Vagina (tissue), 2 donors: Measurements from ENCODE around the gene RABGGTA. TPM values are rescaled to one million over a fixed set of nuclear protein-coding genes. Genes with fewer than 3 reads are reported as not detected.

Source experiments
- DNase-seq, 2 donors: peaks; one replicate each; pipeline ENCODE4 v3.0.0-alpha.2; 2017; ENCODE audit errors: extremely low spot score in 2 of 2
- H3K27ac ChIP-seq: fragments of 200-600 bp; sonication (generic); one replicate; pipeline ENCODE4 v1.5.1; 2019
- H3K27me3 ChIP-seq: fragments of 200-600 bp; sonication (generic); one replicate; pipeline ENCODE4 v1.5.1; 2019
- H3K36me3 ChIP-seq, 2 donors: fragments of 200-600 bp; sonication (generic); one replicate each; pipeline ENCODE4 v1.5.1; 2017 to 2019
- H3K4me1 ChIP-seq: fragments of 200-600 bp; sonication (generic); one replicate; pipeline ENCODE4 v1.5.1; 2019
- H3K4me3 ChIP-seq, 2 donors: fragments of 200-600 bp; sonication (generic); 1 replicate in 1 of 2; 2 replicates in 1 of 2; pipeline ENCODE4 v1.5.1; 2016 to 2019
- H3K9me3 ChIP-seq: fragments of 200-600 bp; sonication (generic); one replicate; pipeline ENCODE4 v1.5.1; 2019
- POLR2A ChIP-seq, 2 donors: fragments of 450-650 bp; IDR thresholded peaks; one replicate each; pipeline ENCODE4 v1.6.1; 2017; ENCODE audit warnings: antibody characterized with exemption in 2 of 2, mild to moderate bottlenecking in 2 of 2, moderate library complexity in 2 of 2
- POLR2AphosphoS5 ChIP-seq, 2 donors: sonication (generic); formaldehyde crosslinking; IDR thresholded peaks; one replicate each; pipeline ENCODE4 v1.9.0; 2017; ENCODE audit warnings: antibody characterized with exemption in 2 of 2, mild to moderate bottlenecking in 2 of 2, low read depth in 1 of 2; ENCODE audit not compliant: insufficient read depth in 1 of 2
- intact Hi-C: fragments of 100-400 bp; cut with DNase I; formaldehyde crosslinking; loops from one replicate; pipeline ENCODE4 v1.15.1; 2023
- total RNA-seq: library from RNA; depleted of rRNA; stranded (reverse); fragments of >200 nt; gene quantifications from one replicate; pipeline ENCODE4 v1.2.3, GENCODE V29; 2016
- TF ChIP-seq, protein P1 (sequence below), 3 experiments: fragments of 450-650 bp in 2 of 3; fragments of 200-600 bp in 1 of 3; sonication (generic) in 1 of 3; IDR thresholded peaks; one replicate each; pipeline ENCODE4 v1.5.1; 2017 to 2019; ENCODE audit warnings: antibody characterized with exemption in 3 of 3, mild to moderate bottlenecking in 2 of 3, moderate library complexity in 2 of 3

Gene RABGGTA
- total RNA-seq, 1 donor from 2014 or later: 43.5 TPM

DNA sequence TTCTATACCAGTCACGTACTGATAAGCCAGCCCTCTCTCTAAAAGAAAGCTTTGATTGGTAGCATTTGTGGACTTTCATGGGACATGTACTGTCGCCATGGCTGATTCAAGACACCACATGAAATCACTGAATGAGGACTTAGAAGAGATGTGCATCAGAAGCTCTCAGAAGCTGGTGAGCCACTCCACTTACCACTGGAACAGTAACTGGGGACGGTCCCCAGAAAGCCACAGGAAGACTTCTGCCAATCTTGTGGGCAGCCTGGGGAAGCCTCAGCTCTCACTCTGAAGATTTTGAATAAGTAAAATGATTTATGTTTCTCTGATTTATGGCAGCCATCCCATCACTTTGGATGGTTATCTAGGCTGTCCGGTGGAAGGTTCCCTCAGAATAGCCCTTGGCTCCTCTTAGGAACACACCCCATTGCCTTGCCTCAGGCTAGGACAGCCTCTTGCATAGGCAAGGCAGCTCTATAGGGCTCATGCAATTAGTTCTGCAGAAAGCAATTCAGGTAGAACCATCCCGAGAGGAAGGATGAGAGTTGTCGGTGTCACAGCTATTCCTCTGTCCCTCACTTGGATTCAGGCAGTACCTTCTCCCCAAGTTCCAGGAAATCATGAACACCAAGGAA lies 18.4 kb upstream of the RABGGTA start:
- intact Hi-C loops: no loop called here
- Histone ChIP-seq H3K4me3 (no peak overlapping the region), H3K36me3 (peaks cover 0 to 32% of the 10 kb centered on the region in 2 donors), H3K9me3 (no peaks in the 10 kb centered on the region), H3K27ac (no peak overlapping the region), H3K4me1 (peaks cover 6% of the 10 kb centered on the region), H3K27me3 (no peaks in the 10 kb centered on the region)
- DNase-seq: no peak
- TF ChIP-seq POLR2AphosphoS5 (IDR thresholded peaks at IDR 0.05; ENCODE audit: insufficient read depth in 1 of 2, low read depth in 1 of 2) (no peak), POLR2A (IDR thresholded peaks at IDR 0.05) (no peak)
- TF ChIP-seq, protein P1, sequence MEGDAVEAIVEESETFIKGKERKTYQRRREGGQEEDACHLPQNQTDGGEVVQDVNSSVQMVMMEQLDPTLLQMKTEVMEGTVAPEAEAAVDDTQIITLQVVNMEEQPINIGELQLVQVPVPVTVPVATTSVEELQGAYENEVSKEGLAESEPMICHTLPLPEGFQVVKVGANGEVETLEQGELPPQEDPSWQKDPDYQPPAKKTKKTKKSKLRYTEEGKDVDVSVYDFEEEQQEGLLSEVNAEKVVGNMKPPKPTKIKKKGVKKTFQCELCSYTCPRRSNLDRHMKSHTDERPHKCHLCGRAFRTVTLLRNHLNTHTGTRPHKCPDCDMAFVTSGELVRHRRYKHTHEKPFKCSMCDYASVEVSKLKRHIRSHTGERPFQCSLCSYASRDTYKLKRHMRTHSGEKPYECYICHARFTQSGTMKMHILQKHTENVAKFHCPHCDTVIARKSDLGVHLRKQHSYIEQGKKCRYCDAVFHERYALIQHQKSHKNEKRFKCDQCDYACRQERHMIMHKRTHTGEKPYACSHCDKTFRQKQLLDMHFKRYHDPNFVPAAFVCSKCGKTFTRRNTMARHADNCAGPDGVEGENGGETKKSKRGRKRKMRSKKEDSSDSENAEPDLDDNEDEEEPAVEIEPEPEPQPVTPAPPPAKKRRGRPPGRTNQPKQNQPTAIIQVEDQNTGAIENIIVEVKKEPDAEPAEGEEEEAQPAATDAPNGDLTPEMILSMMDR (IDR thresholded peaks at IDR 0.05): no peak

GRCh38 chr14:24286996-24287395 lies 15.6 kb upstream of the RABGGTA start:
- peaks cover 6% of the 10 kb centered on the region for H3K4me1 ChIP-seq

GRCh38 chr14:24285351-24285750 lies 14.0 kb upstream of the RABGGTA start:
- peaks cover 0 to 8% of the 10 kb centered on the region in 2 donors for H3K36me3 ChIP-seq
- H3K27me3 ChIP-seq: no peaks in the 10 kb centered on the region
- H3K27ac ChIP-seq: no peak overlapping the region
- intact Hi-C loops: no loop called here
- no peak overlapping the region for H3K4me3 ChIP-seq
- H3K4me1 ChIP-seq: peaks cover 6% of the 10 kb centered on the region
- TF ChIP-seq, protein P1 (IDR thresholded peaks at IDR 0.05): no peak
- TF ChIP-seq POLR2A (IDR thresholded peaks at IDR 0.05) (no peak), POLR2AphosphoS5 (IDR thresholded peaks at IDR 0.05; ENCODE audit: insufficient read depth in 1 of 2, low read depth in 1 of 2) (no peak)
- no peak for DNase-seq
- no peaks in the 10 kb centered on the region for H3K9me3 ChIP-seq

More at GRCh38 chr14:24286996-24287395, 15.6 kb upstream of the RABGGTA start:
- Histone ChIP-seq H3K27ac (no peak overlapping the region), H3K9me3 (no peaks in the 10 kb centered on the region), H3K36me3 (peaks cover 0 to 25% of the 10 kb centered on the region in 2 donors), H3K27me3 (no peaks in the 10 kb centered on the region), H3K4me3 (no peak overlapping the region)
- TF ChIP-seq POLR2A (IDR thresholded peaks at IDR 0.05) (no peak), POLR2AphosphoS5 (IDR thresholded peaks at IDR 0.05; ENCODE audit: insufficient read depth in 1 of 2, low read depth in 1 of 2) (no peak)
- TF ChIP-seq, protein P1 (IDR thresholded peaks at IDR 0.05): no peak
- intact Hi-C loops: no loop called here
- no peak for DNase-seq

DNA sequence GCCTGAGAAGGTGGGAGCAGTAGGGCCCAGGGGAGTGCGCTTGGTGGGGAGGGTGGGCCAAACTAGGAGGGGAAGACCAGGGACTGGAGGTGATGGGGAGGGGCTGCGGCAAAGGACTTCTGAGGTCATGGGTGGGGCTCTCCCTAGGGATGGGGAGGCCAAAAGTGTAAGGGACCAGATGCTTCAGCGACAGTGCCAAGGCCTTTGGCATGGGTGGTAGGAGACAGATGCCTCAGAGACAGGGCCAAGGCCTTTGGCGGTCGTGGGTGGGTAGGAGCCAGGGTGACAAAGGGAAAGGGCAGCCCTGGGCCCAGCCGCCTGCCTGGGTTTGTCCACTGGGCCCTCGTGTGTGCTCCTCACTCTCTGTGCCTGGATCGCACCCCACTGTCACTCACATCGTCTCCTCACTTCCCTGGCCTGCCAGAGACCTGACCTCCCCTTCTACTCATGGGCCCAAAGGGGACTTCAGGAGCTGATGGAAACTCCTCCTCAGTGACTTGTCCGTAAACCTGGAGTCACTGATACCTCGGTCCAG lies 13.2 kb upstream of the RABGGTA start:
- peaks cover 6% of the 10 kb centered on the region for H3K4me1 ChIP-seq
- no peak overlapping the region for H3K4me3 ChIP-seq
- no peak for DNase-seq
- no peak overlapping the region for H3K27ac ChIP-seq
- no peaks in the 10 kb centered on the region for H3K9me3 ChIP-seq
- peaks cover 0 to under 1% of the 10 kb centered on the region in 2 donors for H3K36me3 ChIP-seq
- TF ChIP-seq, protein P1 (IDR thresholded peaks at IDR 0.05): no peak
- no peak for TF ChIP-seq POLR2A (IDR thresholded peaks at IDR 0.05)
- TF ChIP-seq POLR2AphosphoS5 (IDR thresholded peaks at IDR 0.05; ENCODE audit: insufficient read depth in 1 of 2, low read depth in 1 of 2): no peak
- H3K27me3 ChIP-seq: no peaks in the 10 kb centered on the region
- intact Hi-C loops: no loop called here

DNA sequence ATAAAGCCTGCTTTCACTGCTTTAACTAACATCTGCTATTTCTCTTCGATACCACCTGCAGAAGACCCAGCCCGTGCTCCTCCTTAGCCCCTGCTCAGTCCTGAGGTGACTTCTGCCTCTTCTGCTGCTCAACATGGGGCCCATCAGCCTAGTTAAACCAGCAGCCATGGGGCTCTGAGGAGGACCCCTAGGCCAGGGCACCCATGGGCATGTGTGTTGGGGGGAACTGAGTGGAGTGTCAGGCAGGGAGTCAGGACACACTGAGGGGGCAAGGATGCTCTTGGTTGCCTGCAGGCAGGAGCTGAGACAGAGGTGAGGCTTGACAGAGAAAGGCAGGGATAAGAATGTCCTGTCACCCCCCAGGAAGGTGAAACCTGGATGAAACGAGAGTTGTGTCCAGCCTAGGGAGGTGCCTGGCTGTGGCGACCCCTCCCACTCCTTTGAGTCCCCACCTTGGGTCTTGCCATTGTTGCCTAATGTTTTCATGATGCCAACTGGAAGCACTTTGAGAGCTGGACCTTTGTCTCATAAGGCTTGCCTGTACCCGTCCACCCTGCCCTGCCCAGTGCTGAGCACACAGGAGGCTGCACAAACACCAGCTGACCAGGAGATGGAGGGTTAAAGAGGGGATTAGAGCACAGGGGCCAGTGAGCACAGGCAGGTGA lies 12.5 kb upstream of the RABGGTA start:
- Histone ChIP-seq H3K4me1 (peaks cover 11% of the 10 kb centered on the region), H3K9me3 (no peaks in the 10 kb centered on the region), H3K4me3 (no peak overlapping the region), H3K36me3 (no peaks in the 10 kb centered on the region), H3K27ac (no peak overlapping the region), H3K27me3 (no peaks in the 10 kb centered on the region)
- TF ChIP-seq, protein P1 (IDR thresholded peaks at IDR 0.05): no peak
- no peak for TF ChIP-seq POLR2A (IDR thresholded peaks at IDR 0.05)
- TF ChIP-seq POLR2AphosphoS5 (IDR thresholded peaks at IDR 0.05; ENCODE audit: insufficient read depth in 1 of 2, low read depth in 1 of 2): no peak
- intact Hi-C loops: no loop called here
- DNase-seq: no peak
